Panc1 (cell line): ENCODE measurements around the gene CSNK2A3. TPM values are rescaled to one million over a fixed set of nuclear protein-coding genes. Genes with fewer than 3 reads are reported as not detected.

Experiments
- ATAC-seq: fragments of 200-7000 bp; cut with Tn5 transposase; 2 replicates; pipeline ENCODE4 v1.9.1; 2020; ENCODE audit warnings: mild to moderate bottlenecking, moderate library complexity
- BruUV-seq: library from RNA; stranded (reverse); fragments of 400-500 nt; replicated peaks from 2 replicates; lab custom pipeline; 2021; lab: Mats Ljungman, UMichigan
- CTCF ChIA-PET: fragments of 300-600 bp; sonication (Branson Sonifier 250); formaldehyde crosslinking; loops from one replicate; lab custom pipeline; 2022; ENCODE audit warnings: antibody characterized with exemption; lab: Charles Lee
- POLR2A ChIA-PET: fragments of 300-600 bp; sonication (Branson Sonifier 250); formaldehyde crosslinking; loops from one replicate; lab custom pipeline; 2022; ENCODE audit warnings: antibody characterized with exemption; lab: Charles Lee
- DNase-seq: peaks from one replicate; pipeline ENCODE4 v3.0.0-alpha.2; 2010; ENCODE audit warnings: low read depth, low spot score
- H3K27ac ChIP-seq: 2 replicates; pipeline ENCODE4 v1.5.1; 2011; ENCODE audit warnings: mild to moderate bottlenecking, low read length, inconsistent platforms
- H3K27me3 ChIP-seq: fragments of 200-500 bp; sonication (Bioruptor generic); 2 replicates; pipeline ENCODE4 v1.6.0; 2014; ENCODE audit warnings: low read length, inconsistent platforms; ENCODE audit not compliant: control insufficient read depth, insufficient read depth
- H3K36me3 ChIP-seq: fragments of 200-500 bp; sonication (Bioruptor generic); 2 replicates; pipeline ENCODE4 v1.5.1; 2014; ENCODE audit warnings: inconsistent platforms, mild to moderate bottlenecking, low read length, moderate library complexity; ENCODE audit not compliant: control insufficient read depth, insufficient read depth
- H3K4me1 ChIP-seq: 2 replicates; pipeline ENCODE4 v1.5.1; 2011; ENCODE audit warnings: inconsistent platforms, mild to moderate bottlenecking, low read length, moderate library complexity; ENCODE audit not compliant: control insufficient read depth, insufficient read depth
- H3K4me3 ChIP-seq, 2 experiments: 2 replicates each; pipeline ENCODE4 v1.5.1; 2011 to 2012; ENCODE audit warnings: low read depth in 2 of 2, low read length in 2 of 2, mild to moderate bottlenecking in 2 of 2, inconsistent platforms in 1 of 2, moderate library complexity in 1 of 2
- H3K9me3 ChIP-seq: fragments of 200-500 bp; sonication (Bioruptor generic); 2 replicates; pipeline ENCODE4 v1.5.1; 2014; ENCODE audit warnings: low read depth, mild to moderate bottlenecking, inconsistent platforms, low read length, moderate library complexity; ENCODE audit not compliant: control insufficient read depth, insufficient read depth
- POLR2AphosphoS5 ChIP-seq: IDR thresholded peaks from 2 replicates; pipeline ENCODE4 v1.6.1; 2012; ENCODE audit warnings: mild to moderate bottlenecking, low read depth, low read length, moderate library complexity
- SIN3A ChIP-seq: IDR thresholded peaks from 2 replicates; pipeline ENCODE4 v1.6.1; 2012; ENCODE audit warnings: low read depth, mild to moderate bottlenecking, low read length, moderate library complexity, borderline replicate concordance; ENCODE audit not compliant: insufficient read depth
- TCF7L2 ChIP-seq: IDR thresholded peaks from 2 replicates; pipeline ENCODE4 v1.6.1; 2011; ENCODE audit warnings: mild to moderate bottlenecking, low read depth, low read length, inconsistent platforms
- in situ Hi-C: cut with HindIII; loops from 2 replicates; pipeline ENCODE4 v1.10.0; 2016; ENCODE audit warnings: low sequenced_read_pairs, low pct_unique_long_range_greater_than_20kb
- intact Hi-C: fragments of 100-400 bp; cut with micrococcal nuclease; formaldehyde crosslinking; loops from one replicate; pipeline ENCODE4 v1.10.0; 2022; ENCODE audit not compliant: unreplicated experiment
- total RNA-seq: library from RNA; stranded (reverse); gene quantifications from one replicate; pipeline ENCODE4 v1.2.1, GENCODE V29; 2021; ENCODE audit not compliant: unreplicated experiment
- TF ChIP-seq, protein P1 (sequence below), 2 experiments: IDR thresholded peaks; 2 replicates each; pipeline ENCODE4 v1.6.1; 2011 to 2012; ENCODE audit warnings: low read depth in 2 of 2, control low read depth in 1 of 2, low read length in 1 of 2, mild to moderate bottlenecking in 1 of 2, moderate library complexity in 1 of 2; ENCODE audit not compliant: insufficient read depth in 1 of 2
- TF ChIP-seq, protein P2 (sequence below): fragments of 450-650 bp; IDR thresholded peaks from 2 replicates; pipeline ENCODE4 v1.5.1; 2017; ENCODE audit warnings: mild to moderate bottlenecking

The CSNK2A3 gene
- total RNA-seq, 1 experiment from 2014 or later, result 2.6 TPM

DNA sequence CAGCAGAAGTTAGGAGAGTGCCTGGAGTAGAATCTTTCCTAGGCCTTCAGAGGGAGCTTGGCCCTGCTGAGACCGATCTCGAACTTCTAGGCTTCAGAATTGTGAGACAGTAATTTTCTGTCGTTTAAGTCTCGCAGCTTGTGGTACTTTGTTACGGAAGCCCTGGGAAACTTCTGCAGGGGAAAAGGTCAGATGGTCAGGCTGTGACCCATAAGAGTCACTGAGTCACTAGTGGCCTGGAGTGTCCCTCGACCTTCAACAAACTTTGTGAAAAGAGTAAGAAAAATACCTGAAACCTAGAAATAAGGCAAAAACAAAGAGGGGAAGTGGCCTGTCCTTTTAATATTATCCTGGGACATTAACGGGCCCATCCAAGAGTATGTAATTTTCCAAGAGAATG is 34.6 kb downstream of the CSNK2A3 start:
- Histone ChIP-seq H3K9me3 (no peaks in the 10 kb centered on the region), H3K4me1 (no peaks in the 10 kb centered on the region), H3K27me3 (no peaks in the 10 kb centered on the region; the same call in 1 of the 2 replicates), H3K4me3 (no peak overlapping the region), H3K27ac (no peak overlapping the region), H3K36me3 (no peaks in the 10 kb centered on the region)
- in situ Hi-C loops (no loop called here), intact Hi-C loops (no loop called here)
- ChIA-PET POLR2A (no interaction called here), CTCF (no interaction called here)
- ATAC-seq (no peak), DNase-seq (no peak)
- TF ChIP-seq TCF7L2 (no peak), POLR2AphosphoS5 (no peak), SIN3A (no peak)
- TF ChIP-seq, protein P1, sequence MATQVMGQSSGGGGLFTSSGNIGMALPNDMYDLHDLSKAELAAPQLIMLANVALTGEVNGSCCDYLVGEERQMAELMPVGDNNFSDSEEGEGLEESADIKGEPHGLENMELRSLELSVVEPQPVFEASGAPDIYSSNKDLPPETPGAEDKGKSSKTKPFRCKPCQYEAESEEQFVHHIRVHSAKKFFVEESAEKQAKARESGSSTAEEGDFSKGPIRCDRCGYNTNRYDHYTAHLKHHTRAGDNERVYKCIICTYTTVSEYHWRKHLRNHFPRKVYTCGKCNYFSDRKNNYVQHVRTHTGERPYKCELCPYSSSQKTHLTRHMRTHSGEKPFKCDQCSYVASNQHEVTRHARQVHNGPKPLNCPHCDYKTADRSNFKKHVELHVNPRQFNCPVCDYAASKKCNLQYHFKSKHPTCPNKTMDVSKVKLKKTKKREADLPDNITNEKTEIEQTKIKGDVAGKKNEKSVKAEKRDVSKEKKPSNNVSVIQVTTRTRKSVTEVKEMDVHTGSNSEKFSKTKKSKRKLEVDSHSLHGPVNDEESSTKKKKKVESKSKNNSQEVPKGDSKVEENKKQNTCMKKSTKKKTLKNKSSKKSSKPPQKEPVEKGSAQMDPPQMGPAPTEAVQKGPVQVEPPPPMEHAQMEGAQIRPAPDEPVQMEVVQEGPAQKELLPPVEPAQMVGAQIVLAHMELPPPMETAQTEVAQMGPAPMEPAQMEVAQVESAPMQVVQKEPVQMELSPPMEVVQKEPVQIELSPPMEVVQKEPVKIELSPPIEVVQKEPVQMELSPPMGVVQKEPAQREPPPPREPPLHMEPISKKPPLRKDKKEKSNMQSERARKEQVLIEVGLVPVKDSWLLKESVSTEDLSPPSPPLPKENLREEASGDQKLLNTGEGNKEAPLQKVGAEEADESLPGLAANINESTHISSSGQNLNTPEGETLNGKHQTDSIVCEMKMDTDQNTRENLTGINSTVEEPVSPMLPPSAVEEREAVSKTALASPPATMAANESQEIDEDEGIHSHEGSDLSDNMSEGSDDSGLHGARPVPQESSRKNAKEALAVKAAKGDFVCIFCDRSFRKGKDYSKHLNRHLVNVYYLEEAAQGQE (IDR thresholded peaks at IDR 0.05; ENCODE audit: insufficient read depth in 1 of 2, low read depth in 2 of 2, low read length in 1 of 2), result no peak
- TF ChIP-seq, protein P2, sequence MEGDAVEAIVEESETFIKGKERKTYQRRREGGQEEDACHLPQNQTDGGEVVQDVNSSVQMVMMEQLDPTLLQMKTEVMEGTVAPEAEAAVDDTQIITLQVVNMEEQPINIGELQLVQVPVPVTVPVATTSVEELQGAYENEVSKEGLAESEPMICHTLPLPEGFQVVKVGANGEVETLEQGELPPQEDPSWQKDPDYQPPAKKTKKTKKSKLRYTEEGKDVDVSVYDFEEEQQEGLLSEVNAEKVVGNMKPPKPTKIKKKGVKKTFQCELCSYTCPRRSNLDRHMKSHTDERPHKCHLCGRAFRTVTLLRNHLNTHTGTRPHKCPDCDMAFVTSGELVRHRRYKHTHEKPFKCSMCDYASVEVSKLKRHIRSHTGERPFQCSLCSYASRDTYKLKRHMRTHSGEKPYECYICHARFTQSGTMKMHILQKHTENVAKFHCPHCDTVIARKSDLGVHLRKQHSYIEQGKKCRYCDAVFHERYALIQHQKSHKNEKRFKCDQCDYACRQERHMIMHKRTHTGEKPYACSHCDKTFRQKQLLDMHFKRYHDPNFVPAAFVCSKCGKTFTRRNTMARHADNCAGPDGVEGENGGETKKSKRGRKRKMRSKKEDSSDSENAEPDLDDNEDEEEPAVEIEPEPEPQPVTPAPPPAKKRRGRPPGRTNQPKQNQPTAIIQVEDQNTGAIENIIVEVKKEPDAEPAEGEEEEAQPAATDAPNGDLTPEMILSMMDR, result no peak
- no TSS peak for BruUV-seq

GRCh38 chr11:11316651-11317230 is 36.3 kb downstream of the CSNK2A3 start:
- Histone ChIP-seq H3K27ac (no peak overlapping the region), H3K36me3 (no peaks in the 10 kb centered on the region), H3K27me3 (no peaks in the 10 kb centered on the region; the same call in 1 of the 2 replicates), H3K4me3 (no peak overlapping the region), H3K9me3 (no peaks in the 10 kb centered on the region), H3K4me1 (no peaks in the 10 kb centered on the region)
- ChIA-PET POLR2A (no interaction called here), CTCF (no interaction called here)
- in situ Hi-C loops (no loop called here), intact Hi-C loops (no loop called here)
- ATAC-seq (no peak), DNase-seq (no peak)
- TF ChIP-seq, protein P2, result no peak
- TF ChIP-seq, protein P1 (IDR thresholded peaks at IDR 0.05; ENCODE audit: insufficient read depth in 1 of 2, low read depth in 2 of 2, low read length in 1 of 2), result no peak
- TF ChIP-seq POLR2AphosphoS5 (no peak), SIN3A (no peak), TCF7L2 (no peak)
- no TSS peak for BruUV-seq
